HCT116 (cell line): ENCODE data around the gene C10orf53.

ENCODE experiments used
- CEBPB ChIP-seq: IDR thresholded peaks from 2 replicates; pipeline ENCODE4 v1.6.1; 2012; ENCODE audit warnings: low read depth
- CTCF ChIP-seq, 3 experiments: fragments of 200-600 bp in 1 of 3; sonication (generic) in 1 of 3; IDR thresholded peaks in 2 of 3; conservative IDR thresholded peaks in 1 of 3; 2 replicates each; pipeline ENCODE4 v1.5.1; 2012 to 2017; ENCODE audit warnings: low read depth in 2 of 3, low read length in 2 of 3, antibody characterized with exemption in 1 of 3, borderline replicate concordance in 1 of 3, control low read depth in 1 of 3, mild to moderate bottlenecking in 1 of 3, mixed read lengths in 1 of 3, mixed run types in 1 of 3, moderate library complexity in 1 of 3; ENCODE audit not compliant: insufficient read depth in 1 of 3
- JUND ChIP-seq: IDR thresholded peaks from 2 replicates; pipeline ENCODE4 v1.6.1; 2012
- POLR2AphosphoS5 ChIP-seq: IDR thresholded peaks from 2 replicates; pipeline ENCODE4 v1.6.1; 2011; ENCODE audit warnings: mild to moderate bottlenecking, low read depth, low read length, moderate library complexity
- RAD21 ChIP-seq: IDR thresholded peaks from 2 replicates; pipeline ENCODE4 v1.6.1; 2012; ENCODE audit warnings: low read depth, mild to moderate bottlenecking
- SIN3A ChIP-seq: IDR thresholded peaks from 2 replicates; pipeline ENCODE4 v1.6.1; 2012; ENCODE audit warnings: low read depth
- TCF7L2 ChIP-seq: IDR thresholded peaks from 2 replicates; pipeline ENCODE4 v1.7.0; 2011; ENCODE audit warnings: borderline replicate concordance, inconsistent platforms; ENCODE audit not compliant: insufficient read depth, insufficient read length; ENCODE audit errors: extremely low read depth
- YY1 ChIP-seq: IDR thresholded peaks from 2 replicates; pipeline ENCODE4 v1.6.1; 2011; ENCODE audit warnings: low read length, low read depth, moderate library complexity, mild to moderate bottlenecking; ENCODE audit not compliant: insufficient replicate concordance; ENCODE audit errors: extremely low read depth
- TF ChIP-seq, protein P1 (sequence below): IDR thresholded peaks from 2 replicates; pipeline ENCODE4 v1.6.1; 2012; ENCODE audit warnings: low read depth
- TF ChIP-seq, protein P2 (sequence below): IDR thresholded peaks from 2 replicates; pipeline ENCODE4 v1.6.1; 2012

GRCh38 chr10:49631975-49632374 is 47.5 kb upstream of the C10orf53 start:
- TF ChIP-seq CEBPB (no peak), YY1 (no peak), CTCF (IDR thresholded peaks at IDR 0.05 in 2 of 3, conservative IDR thresholded peaks at IDR 0.05 in 1 of 3; ENCODE audit: borderline replicate concordance in 1 of 3, insufficient read depth in 1 of 3, low read depth in 2 of 3, low read length in 2 of 3) (no peak), SIN3A (no peak), POLR2AphosphoS5 (no peak), TCF7L2 (no peak), RAD21 (no peak), JUND (no peak)
- TF ChIP-seq, protein P1, sequence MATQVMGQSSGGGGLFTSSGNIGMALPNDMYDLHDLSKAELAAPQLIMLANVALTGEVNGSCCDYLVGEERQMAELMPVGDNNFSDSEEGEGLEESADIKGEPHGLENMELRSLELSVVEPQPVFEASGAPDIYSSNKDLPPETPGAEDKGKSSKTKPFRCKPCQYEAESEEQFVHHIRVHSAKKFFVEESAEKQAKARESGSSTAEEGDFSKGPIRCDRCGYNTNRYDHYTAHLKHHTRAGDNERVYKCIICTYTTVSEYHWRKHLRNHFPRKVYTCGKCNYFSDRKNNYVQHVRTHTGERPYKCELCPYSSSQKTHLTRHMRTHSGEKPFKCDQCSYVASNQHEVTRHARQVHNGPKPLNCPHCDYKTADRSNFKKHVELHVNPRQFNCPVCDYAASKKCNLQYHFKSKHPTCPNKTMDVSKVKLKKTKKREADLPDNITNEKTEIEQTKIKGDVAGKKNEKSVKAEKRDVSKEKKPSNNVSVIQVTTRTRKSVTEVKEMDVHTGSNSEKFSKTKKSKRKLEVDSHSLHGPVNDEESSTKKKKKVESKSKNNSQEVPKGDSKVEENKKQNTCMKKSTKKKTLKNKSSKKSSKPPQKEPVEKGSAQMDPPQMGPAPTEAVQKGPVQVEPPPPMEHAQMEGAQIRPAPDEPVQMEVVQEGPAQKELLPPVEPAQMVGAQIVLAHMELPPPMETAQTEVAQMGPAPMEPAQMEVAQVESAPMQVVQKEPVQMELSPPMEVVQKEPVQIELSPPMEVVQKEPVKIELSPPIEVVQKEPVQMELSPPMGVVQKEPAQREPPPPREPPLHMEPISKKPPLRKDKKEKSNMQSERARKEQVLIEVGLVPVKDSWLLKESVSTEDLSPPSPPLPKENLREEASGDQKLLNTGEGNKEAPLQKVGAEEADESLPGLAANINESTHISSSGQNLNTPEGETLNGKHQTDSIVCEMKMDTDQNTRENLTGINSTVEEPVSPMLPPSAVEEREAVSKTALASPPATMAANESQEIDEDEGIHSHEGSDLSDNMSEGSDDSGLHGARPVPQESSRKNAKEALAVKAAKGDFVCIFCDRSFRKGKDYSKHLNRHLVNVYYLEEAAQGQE, result no peak
- TF ChIP-seq, protein P2, sequence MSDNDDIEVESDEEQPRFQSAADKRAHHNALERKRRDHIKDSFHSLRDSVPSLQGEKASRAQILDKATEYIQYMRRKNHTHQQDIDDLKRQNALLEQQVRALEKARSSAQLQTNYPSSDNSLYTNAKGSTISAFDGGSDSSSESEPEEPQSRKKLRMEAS, result no peak
